NCI-H2196 treated with DMSO at 0.1 percent for 48 hours (cell line): Measurements from ENCODE around the gene ANO1.
"Not testable (repeated sequence)": the region's sequence is repeated elsewhere in the genome, so short reads cannot be mapped to it uniquely, and the experiment has no call there.

Source experiments
- DNase-seq: peaks from one replicate; lab custom pipeline; 2025; ENCODE audit not compliant: unreplicated experiment; lab: John Stamatoyannopoulos, UW

ANO1 gene

DNA sequence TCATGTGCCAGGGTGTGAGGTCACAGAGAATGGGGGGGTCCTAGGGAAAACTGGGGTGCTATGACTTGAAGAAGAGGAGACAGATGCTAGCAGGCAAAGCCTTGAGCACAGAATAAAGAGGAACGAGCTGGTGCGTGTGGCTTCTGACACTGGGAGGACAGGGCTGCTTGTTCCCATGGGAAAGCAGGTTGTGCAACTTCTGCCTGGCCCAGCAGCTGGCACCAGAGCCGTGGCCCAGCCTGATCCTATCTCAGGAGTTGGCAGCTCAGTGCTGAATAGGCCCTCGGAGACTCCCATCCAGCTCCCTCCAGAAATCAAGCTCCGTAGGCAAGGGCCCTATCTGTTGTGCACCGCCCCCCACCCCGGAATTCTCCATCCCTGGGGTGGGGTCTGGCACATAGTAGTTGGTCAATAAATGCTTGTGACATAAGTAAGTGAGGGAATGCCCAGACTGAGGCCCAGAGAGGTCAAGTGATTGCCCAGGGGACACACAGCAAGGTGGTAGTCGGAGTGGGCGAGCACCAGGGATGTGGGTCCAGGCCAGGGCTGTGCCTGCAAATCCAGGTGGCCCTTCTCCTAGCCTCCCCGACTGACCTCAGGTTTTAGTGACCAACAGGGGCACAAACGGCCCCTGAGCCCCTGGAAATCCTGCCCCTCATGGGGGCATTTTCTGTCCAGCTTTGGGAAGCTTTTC lies 105.5 kb downstream of the ANO1 start:
- DNase-seq, result no peak

DNA sequence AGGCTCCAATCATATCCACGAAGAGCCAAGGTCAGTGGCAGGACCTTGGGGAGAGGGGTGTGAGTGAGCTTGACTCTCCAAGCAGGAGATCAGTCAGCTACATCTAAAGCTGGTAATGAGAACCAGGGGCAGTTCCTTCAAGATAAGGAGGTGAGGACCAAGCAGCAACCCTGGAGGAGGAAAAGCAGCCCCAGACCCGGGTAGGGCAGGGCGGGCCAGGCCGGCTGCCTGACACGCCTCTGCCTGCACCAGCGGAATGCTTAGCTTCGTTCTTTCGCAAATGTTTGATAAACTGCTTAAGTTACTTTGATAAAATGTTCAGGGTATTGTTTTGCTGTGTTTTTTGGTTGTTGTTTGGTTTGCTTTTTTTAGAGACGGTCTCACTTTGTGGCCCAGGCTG lies 106.3 kb downstream of the ANO1 start:
- DNase-seq, result no peak

DNA sequence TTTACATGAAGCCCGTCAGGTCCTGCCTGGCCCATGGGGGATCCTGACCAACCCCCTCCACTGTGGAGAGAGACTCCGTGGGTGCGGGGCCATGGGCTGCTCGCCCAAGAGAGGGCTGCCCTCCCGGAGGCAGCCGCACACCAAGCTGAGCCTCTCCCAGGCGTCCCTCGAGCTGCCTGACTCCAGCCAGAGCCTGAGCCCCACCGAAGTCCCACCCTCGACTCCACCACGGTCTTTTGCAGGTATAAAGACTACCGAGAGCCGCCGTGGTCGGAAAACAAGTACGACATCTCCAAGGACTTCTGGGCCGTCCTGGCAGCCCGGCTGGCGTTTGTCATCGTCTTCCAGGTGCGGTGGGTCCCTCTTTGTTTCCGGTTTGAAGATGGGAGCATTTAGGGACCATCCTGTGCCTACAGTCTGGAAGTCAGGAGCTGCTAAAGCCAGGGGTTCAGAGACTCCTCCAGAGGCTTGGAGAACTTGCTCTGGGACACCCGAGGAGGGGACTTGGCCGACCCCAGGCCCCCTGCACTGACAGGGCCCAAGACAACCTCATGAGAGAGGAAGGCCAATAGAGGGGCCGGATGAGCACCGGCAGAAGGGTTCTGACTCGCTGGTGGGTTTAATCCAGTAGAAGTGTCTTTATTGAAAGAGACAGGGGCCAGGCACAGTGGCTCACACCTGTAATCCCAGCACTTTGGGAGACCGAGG lies 107.4 kb downstream of the ANO1 start:
- no peak for DNase-seq

DNA sequence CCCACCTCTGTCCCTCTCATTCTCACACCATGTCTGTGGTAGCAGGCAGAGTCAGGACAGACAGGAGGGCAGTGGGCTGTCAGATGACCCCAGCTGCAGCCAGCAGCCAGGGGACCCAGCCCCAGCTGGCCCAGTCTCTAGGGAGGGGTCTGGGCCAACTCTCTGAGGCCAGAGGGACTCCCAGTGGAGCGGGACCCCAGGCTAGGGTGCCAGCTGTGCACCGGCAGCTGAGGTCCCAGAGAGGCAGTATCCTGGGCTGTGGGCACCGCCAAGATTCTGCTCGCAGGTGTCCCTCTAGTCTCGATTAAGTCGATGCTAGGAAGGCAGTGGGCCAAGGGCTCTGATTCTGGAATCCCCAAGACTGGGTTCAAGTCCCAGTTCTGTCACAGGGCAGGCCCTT lies 108.3 kb downstream of the ANO1 start:
- DNase-seq, result no peak

DNA sequence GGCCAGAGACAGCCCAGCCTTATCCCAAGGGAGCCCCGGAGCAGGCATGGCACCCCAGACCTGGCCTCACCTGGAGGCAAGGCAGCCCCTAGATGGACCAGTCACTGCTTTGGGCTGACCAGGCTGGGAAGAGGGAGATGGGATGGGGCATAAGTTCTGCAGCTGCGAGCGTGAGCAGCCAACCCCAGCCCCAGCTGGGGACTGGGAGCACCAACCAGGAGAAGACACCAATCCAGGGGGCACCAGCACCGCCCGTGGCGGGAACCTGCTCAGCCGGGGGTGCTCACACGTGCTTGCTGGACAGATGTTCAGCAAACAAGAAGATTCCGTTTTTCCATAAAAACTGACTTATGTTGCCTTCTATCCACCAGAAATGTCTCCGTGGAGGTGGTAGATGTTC lies 108.8 kb downstream of the ANO1 start:
- no peak for DNase-seq

DNA sequence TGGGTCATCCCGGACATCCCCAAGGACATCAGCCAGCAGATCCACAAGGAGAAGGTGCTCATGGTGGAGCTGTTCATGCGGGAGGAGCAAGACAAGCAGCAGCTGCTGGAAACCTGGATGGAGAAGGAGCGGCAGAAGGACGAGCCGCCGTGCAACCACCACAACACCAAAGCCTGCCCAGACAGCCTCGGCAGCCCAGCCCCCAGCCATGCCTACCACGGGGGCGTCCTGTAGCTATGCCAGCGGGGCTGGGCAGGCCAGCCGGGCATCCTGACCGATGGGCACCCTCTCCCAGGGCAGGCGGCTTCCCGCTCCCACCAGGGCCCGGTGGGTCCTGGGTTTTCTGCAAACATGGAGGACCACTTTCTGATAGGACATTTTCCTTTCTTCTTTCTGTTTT lies 109.7 kb downstream of the ANO1 start:
- no peak for DNase-seq

DNA sequence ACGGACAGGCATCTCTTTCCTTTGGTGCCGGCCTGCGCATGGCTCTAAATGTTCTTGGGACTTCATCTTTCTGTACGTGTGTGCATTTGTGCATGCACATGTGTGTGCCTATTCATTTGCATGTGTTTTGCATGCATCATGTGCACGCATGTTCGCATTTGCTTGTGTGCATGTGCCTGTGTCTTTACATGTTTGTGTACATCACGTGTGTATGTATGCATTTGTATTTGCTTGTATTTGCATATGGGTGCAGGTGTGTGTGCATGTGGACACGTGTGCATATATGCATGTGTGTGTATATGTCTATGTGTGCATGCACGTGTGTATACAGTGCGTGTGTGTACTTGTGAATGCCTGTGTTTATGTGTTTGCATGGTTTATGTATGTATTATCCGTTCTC lies 111.5 kb downstream of the ANO1 start:
- no peak for DNase-seq

DNA sequence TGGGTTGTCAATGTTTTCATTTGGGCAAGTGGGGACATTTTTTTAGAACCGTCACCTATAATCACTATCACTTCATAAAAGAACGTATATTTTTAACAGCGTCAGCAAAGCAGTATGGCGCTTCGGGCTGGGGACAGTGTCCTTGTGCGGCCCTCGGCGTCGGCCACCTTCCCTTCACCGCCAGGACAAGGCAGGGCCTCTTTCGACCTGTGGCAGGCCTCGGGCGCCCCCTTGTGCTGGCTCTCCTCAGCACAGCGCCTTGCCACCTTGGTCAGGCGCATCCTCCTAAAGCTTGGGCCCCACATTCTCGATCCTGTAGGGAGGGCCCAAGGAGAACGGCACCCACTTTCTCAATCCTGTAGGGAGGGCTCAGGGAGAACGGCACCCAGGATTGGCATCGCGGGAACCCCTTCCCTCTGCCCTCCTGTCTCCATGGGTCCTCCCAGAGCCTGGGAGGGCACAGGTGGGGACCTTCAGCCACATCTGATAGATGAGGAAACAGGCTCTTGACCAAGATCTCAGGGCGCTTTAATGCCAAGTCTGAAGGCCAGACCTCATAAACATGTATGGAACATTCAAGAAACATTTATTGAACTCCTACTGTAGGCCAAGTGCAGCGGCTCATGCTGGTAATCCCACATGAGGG lies 113.5 kb downstream of the ANO1 start:
- DNase-seq, result peak; percentile 38

DNA sequence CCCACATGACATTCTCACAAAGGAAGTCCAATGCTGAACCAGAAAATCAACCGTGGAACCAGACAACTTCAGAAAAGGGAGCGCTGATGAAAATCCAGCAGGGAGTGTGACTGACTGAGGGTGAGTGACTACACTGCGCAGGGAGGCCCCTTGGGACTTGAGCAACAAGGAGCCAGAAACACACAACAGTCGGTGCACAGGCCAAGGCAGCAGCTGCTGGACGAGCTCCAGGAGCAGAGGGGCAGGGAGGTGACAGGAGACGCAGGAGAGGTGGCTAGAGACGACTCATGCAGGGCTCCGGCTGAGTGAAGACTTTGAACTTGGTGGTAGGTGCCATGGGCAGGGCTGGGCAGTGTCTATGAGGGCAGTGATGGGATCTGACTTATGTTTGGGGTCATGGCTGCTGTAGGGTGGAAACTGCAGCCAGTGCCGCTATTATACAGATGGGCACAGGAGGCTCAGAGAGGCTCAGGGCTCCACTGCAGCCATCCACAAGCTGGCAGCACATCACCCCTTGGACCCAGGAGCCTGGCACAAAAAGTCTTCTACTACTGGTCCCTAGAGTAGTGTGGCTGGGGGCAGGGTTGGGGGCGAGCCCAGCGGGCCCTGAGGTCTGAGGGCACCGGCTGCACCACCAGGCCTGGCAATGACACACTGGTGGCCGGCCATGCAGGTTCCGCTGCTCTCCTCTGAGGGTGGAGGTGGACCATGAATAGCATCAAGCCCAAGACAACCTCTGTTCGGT lies 114.7 kb downstream of the ANO1 start:
- DNase-seq, result no peak

DNA sequence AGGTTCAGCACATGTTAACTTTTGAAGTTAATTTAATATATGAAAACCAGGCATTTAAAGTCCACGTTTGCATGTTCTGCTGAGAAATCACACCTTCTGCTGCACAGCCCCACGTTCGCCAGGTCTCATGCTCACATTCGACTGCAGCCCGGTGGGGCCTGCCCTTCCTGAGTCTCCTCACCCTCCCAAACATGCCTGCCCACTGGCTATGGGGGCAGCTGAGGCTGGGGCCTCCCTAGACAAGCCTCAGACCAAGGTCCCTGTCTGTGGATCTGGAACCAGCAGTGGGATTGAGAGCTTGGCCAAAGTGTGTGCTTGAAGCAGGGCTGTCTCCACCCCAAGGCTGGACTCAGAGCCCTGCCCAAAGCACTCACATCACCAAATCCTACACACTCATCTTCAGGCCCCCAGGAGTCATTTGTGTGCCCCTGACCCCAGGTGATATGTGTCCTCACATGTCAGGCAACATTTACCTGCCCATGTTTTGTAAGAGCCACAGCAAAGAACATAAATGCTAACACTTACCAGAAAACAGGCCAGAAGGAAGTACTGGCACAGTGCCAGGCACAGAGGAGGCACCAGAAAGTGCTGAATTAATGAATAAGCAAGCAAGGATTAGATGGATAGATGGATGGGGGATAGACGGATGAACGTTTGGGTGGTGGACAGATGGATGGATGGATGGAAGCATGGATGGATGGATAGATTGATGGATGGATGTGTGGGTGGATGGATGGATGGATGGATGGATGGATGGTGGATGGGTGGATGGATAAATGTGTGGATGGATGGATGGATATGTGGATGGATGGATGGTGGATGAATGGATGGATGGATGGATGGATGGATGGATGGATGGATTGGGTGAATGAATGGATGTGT lies 115.5 kb downstream of the ANO1 start:
- DNase-seq, result no peak

DNA sequence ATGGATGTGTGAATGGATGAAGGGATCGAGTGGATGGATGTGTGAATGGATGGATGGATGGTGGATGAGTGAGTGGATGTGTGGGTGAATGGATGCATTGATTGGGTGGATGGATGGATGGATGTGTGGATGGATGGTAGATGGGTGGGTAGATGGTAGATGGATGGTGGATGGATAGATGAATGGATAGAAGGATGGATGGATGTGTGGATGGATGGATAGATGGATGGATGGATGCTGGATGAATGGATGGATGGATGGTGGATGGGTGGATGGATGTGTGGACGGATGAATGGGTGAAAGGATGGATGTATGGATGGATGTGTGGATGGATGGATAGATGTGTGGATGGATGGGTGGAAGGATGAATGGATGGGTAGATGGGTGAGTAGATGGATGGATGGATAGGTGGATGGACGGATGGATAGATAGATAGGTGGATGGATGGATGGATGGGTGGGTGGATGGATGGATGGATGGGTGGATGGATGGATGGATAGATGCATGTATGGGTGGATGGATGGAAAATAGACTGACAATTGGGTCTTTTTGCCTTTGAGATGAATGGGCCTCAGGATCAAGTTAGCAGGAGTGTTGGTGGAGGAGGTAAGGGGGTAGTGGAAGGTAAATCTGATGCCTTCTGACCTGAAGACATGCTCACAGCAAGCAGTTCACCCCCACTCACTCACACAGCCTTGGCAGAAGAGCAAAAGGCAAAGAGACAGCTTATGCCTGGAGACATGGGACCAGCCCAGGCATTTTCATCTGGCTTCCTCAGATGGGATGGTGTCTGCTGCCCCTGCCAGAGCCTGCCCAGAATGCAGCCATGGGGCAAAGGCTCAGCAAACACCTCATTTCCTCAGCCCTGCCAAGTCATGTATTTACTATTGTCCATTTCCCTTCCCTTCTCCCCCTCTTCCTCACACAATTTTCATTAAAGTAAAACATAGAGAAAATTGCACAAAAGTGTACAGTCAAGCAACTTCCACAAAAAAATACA lies 117.0 kb downstream of the ANO1 start:
- no peak for DNase-seq

DNA sequence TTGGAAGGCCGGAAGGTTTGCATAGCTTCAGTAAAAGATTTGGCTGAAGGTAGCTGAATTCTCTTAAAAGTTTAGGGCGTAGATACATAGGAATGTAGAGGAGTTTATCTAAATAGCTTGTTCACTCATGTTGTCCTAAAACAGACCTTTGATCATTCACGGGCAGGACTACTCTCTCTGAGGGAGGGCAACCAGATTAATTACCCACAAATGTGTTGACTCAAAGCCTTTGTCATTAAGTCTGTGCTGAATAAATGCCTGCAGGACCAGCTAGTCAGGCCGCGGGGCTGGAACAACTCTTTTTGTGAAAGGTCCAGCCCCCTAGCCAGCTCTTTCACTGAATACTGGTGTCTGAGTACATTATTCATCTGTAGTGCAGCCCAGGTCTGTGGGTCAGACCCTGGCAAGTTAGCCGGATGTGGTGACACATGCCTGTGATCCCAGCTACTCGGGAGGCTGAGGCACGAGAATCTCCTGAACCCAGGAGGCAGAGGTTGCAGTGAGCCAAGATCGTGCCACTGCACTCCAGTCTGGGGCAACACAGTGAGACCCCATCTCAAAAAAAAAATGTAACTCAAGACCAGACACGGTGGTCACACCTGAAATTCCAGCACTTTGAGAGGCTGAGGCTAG lies 122.2 kb downstream of the ANO1 start:
- no peak for DNase-seq

DNA sequence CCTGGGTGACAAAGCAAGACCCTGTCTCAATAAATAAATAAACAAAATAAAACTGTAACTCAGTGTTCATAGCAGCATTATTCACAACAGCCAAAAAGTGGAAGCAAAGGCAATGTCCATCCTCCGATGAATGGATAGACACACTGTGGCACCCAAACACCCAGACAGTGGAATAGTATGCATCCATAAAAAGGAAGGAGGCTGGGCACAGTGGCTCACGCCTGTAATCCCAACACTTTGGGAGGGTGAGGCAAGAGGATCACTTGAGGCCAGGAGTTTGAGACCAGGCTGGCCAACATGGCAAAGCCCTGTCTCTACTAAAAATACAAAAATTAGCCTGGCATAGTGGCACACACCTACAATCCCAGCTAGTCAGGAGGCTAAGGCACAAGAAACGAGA lies 122.9 kb downstream of the ANO1 start:
- DNase-seq, result not testable (repeated sequence)

DNA sequence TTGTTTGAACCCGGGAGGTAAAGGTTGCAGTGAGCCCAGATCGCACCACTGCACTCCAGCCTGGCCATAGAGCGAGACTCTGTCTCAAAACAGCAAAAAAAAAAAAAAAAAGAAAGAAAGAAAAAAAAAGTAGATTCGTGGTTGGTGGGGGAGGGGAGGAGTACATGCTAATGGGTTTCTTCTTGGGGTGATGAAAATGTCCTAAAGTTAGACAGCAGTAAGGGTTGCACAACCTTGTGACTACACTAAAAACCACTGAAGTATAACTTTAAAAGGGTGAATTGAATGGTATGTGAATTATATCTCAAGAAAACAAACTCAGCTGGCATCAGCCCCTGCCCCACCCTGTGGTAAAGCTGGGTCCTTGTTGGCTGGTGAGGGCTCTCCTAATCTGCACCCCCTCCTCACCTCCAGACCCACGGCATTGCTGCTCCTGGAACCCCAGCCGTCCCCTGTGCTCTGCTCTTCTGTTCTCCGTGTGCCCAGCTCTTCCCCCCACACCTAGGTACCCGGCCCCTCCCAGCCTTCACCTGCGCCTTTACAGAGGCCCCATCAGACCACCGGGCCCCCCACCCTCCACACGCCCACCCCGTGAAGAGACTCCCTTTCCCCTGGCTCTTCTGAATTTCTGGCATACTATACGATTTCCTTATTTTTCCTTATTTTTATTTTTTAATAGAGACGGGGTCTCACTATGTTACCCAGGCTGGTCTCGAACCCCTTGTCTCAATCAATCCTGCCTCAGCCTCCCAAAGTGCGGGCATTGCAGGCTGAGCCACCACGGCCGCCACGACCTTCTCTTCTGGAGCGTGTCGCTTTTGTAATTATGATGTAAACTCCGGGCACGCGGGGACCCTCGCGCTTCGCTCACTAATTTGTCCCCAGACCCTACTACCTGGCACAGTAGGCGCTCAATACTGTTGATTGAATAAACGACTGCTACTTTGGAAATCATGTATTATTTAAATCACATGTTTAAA lies 124.1 kb downstream of the ANO1 start:
- DNase-seq, result no peak

DNA sequence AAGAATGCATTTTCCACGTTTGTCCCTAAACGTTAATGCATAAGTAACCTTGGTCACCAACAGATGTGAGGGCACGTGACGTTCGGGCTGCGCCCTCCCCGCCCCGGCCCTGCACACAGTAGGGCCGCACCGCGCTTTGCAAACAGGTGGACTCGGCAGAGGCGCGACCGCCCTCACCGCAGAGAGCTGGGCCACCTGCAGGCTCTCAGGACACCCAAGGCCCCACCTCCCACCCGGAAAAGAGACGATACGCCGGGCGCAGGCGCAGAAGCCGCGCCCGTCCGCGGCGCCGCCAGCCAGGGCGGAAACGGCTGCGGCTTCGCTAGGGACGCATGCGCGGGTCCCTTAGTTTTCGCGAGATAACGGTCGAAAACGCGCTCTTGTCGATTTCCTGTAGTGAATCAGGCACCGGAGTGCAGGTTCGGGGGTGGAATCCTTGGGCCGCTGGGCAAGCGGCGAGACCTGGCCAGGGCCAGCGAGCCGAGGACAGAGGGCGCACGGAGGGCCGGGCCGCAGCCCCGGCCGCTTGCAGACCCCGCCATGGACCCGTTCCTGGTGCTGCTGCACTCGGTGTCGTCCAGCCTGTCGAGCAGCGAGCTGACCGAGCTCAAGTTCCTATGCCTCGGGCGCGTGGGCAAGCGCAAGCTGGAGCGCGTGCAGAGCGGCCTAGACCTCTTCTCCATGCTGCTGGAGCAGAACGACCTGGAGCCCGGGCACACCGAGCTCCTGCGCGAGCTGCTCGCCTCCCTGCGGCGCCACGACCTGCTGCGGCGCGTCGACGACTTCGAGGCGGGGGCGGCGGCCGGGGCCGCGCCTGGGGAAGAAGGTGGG lies 125.0 kb downstream of the ANO1 start, which contains the start of gene FADD:
Gene FADD (plus strand): TSS at position 377 of the 831 bp plus-strand sequence. CDS start 164 bp downstream, at position 541.
- DNase-seq, result peak; percentile 90

DNA sequence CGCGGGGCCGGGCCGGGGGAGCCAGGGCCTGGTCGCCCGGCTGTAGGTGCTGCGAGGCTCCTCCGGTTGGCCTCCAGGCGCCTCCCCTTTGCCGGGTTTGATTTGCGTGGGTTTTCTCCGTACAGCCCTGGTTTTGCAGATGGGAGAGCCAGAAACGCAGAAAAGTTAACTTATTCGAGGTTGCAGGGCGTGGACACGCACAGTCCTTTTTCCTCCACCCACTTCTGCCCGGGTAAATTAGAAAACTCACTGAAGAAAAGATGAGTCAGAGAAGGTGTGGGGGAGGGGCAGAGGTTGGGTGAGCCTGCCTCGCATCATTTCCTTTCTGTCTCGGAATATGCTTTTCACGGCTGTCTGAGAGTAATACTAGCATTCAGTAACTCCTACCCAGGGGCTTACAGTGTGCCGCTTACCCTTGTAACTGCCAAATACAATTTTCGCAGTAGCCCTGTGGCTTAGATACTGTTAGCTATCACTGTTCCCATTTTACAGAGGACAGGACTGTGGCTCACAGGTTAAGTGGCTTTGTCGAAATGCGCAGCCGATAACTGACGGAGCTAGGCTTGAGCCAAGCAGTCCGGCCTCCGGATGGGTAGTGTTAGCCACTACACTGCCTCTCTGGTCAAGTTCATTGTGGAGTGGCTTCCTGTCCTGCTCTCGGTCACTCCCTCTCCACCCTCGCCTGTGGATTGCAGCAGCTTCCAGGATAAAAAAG lies 125.8 kb downstream of the ANO1 start:
- peak; percentile 13 for DNase-seq
